ENCODE measurements around the gene CAMK1D.

Gene CAMK1D

GRCh38 chr10:12772797-12773587, 423.6 kb downstream of the CAMK1D start:
- TF ChIP-seq CTCF (IDR thresholded peaks at IDR 0.05; ENCODE audit: low read depth, low read length), result no peak
- no peaks in the 10 kb centered on the region for H3K9me3 ChIP-seq (ENCODE audit: severe bottlenecking)

GRCh38 chr10:12774204-12774894, 425.0 kb downstream of the CAMK1D start:
- Histone ChIP-seq H3K4me3 (ENCODE audit: low read depth, low read length) (no peak overlapping the region), H3K27ac (no peak overlapping the region), H3K9me3 (ENCODE audit: severe bottlenecking) (no peaks in the 10 kb centered on the region), H3K27me3 (ENCODE audit: insufficient read depth, low read depth, severe bottlenecking) (no peaks in the 10 kb centered on the region), H3K36me3 (no peaks in the 10 kb centered on the region)
- no peak for TF ChIP-seq CTCF (IDR thresholded peaks at IDR 0.05; ENCODE audit: low read depth, low read length)
- no peak for DNase-seq

More at GRCh38 chr10:12772797-12773587, 423.6 kb downstream of the CAMK1D start:
- Histone ChIP-seq H3K36me3 (no peaks in the 10 kb centered on the region), H3K4me3 (ENCODE audit: low read depth, low read length) (no peak overlapping the region), H3K27me3 (ENCODE audit: insufficient read depth, low read depth, severe bottlenecking) (no peaks in the 10 kb centered on the region), H3K27ac (no peak overlapping the region)
- DNase-seq, result no peak

DNA sequence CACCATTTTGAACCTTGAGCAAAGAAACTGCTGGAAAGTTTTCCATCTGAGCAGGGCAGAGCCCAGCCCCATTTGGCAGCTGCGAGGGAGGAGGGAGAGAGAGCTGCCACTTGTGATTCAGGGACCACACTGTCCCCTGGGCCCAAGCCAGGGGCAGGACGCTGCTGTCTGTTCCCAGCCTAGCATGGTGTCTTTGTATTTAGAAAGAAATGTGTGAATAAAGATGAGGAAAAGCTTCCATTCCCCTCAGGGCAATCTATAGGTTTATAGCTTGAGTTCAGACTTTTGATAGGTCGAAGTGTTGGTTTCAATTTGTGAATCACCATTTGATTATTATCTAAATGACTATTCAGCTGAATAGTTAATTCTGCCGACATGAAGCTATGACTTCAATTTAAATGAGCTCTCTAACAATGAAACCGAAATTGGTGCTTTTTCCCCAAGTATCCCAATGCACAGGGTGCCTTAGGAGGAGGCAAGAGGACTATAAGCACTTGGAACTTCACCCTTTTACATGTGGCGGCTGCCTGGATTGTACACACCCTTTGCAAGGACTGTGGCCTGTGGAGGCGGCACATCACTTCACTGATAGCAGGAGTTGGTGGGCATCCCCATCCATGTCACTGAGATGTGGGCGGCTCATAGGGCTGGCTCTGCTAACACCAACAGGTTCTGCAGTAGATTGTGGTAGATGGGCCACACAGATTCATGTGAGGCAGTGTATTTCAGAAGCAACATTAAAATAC, 428.7 kb downstream of the CAMK1D start:
- TF ChIP-seq CTCF (IDR thresholded peaks at IDR 0.05; ENCODE audit: low read depth, low read length), result no peak
- no peak overlapping the region for H3K4me3 ChIP-seq (ENCODE audit: low read depth, low read length)
- no peaks in the 10 kb centered on the region for H3K27me3 ChIP-seq (ENCODE audit: insufficient read depth, low read depth, severe bottlenecking)
- no peak overlapping the region for H3K27ac ChIP-seq
- no peaks in the 10 kb centered on the region for H3K9me3 ChIP-seq (ENCODE audit: severe bottlenecking)
- DNase-seq, result no peak
- H3K36me3 ChIP-seq, result no peaks in the 10 kb centered on the region

- TF ChIP-seq CTCF (IDR thresholded peaks at IDR 0.05; ENCODE audit: low read depth, low read length), result no peak
- H3K27ac ChIP-seq, result no peak overlapping the region
- DNase-seq, result no peak
- no peaks in the 10 kb centered on the region for H3K27me3 ChIP-seq (ENCODE audit: insufficient read depth, low read depth, severe bottlenecking)
- no peaks in the 10 kb centered on the region for H3K9me3 ChIP-seq (ENCODE audit: severe bottlenecking)
- no peaks in the 10 kb centered on the region for H3K36me3 ChIP-seq
- no peak overlapping the region for H3K4me3 ChIP-seq (ENCODE audit: low read depth, low read length)
Observed at GRCh38 chr10:12780634-12781601, 431.6 kb downstream of the CAMK1D start.

DNA sequence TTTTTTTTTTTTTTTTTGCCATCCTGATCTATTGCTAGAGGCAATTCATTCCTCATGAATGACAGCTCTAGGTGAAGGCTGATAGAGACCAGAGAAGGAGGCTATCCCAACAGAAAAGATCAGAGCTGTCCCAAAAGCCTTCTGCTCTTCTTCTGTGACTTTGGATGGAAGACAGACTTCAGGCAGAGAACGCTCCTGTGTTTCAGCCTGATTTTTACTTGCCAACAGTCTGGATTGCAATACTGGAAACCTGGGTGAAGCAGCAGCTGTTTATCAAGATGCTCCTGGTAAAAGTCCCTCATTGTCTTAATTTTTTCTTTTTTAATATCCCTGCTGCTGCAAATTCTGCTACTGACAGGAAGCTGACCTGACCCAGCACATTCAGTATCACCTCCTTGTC, 432.6 kb downstream of the CAMK1D start:
- H3K36me3 ChIP-seq, result no peaks in the 10 kb centered on the region
- H3K27ac ChIP-seq, result no peak overlapping the region

More for the DNA sequence above, 432.6 kb downstream of the CAMK1D start:
- Histone ChIP-seq H3K4me3 (ENCODE audit: low read depth, low read length) (no peak overlapping the region), H3K9me3 (ENCODE audit: severe bottlenecking) (no peaks in the 10 kb centered on the region), H3K27me3 (ENCODE audit: insufficient read depth, low read depth, severe bottlenecking) (no peaks in the 10 kb centered on the region)
- TF ChIP-seq CTCF (IDR thresholded peaks at IDR 0.05; ENCODE audit: low read depth, low read length), result no peak
- DNase-seq, result no peak

Measured in WERI-Rb-1 (cell line).